SK-N-SH (cell line): Measurements from ENCODE around the gene RNF19B.

Source experiments
- CHD2 ChIP-seq: fragments of 150-350 bp; IDR thresholded peaks from 2 replicates; pipeline ENCODE4 v1.6.1; 2018; ENCODE audit warnings: low read length; ENCODE audit not compliant: partially characterized antibody
- EP300 ChIP-seq, 2 experiments: IDR thresholded peaks; 2 replicates each; pipeline versions ENCODE4 v1.4.0 to v1.6.1; 2012; ENCODE audit warnings: borderline replicate concordance in 1 of 2, low read depth in 1 of 2, low read length in 1 of 2
- JUND ChIP-seq: IDR thresholded peaks from 2 replicates; pipeline ENCODE4 v1.4.0; 2012
- POLR2AphosphoS5 ChIP-seq: IDR thresholded peaks from 2 replicates; pipeline ENCODE4 v1.6.1; 2012; ENCODE audit warnings: low read depth, low read length
- RAD21 ChIP-seq: IDR thresholded peaks from 2 replicates; pipeline ENCODE4 v1.6.1; 2012; ENCODE audit warnings: mild to moderate bottlenecking, low read length
- TAF1 ChIP-seq: IDR thresholded peaks from 2 replicates; pipeline ENCODE4 v1.6.1; 2012; ENCODE audit warnings: low read depth, mild to moderate bottlenecking, low read length, moderate library complexity, borderline replicate concordance
- YY1 ChIP-seq: IDR thresholded peaks from 2 replicates; pipeline ENCODE4 v1.4.0; 2012; ENCODE audit warnings: low read depth, mild to moderate bottlenecking
- TF ChIP-seq, protein P1 (sequence below): fragments of 200-600 bp; sonication (generic); IDR thresholded peaks from 2 replicates; pipeline ENCODE4 v1.6.1; 2017; ENCODE audit warnings: antibody characterized with exemption, mild to moderate bottlenecking, moderate library complexity
- TF ChIP-seq, protein P2 (sequence below): IDR thresholded peaks from 2 replicates; pipeline ENCODE4 v1.4.0; 2012; ENCODE audit warnings: low read depth
- TF ChIP-seq, protein P3 (sequence below): fragments of 150-350 bp; IDR thresholded peaks from 2 replicates; pipeline ENCODE4 v1.6.1; 2017; ENCODE audit warnings: antibody characterized with exemption, low read length, low read depth, borderline replicate concordance

DNA sequence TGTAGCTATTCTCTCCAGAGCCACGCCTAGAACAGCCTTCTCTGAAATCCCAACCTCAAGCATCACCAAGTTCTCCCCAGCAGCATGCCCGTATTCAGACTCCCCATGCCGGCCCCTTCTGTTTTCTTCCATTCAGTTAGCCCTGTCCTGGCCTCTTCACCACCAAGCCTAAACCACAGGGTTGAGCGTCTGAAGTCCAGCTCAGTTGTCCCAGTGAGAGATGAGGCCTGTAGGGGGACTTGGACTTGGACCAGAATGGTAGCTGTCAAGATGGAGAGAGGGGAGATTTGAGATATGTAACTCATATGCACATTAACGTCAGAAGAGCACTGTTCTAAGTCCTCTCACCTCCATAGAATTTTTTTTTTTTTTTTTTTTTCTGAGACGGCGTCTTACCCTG, 58.0 kb downstream of the RNF19B start:
- no peak for TF ChIP-seq YY1
- TF ChIP-seq, protein P1, sequence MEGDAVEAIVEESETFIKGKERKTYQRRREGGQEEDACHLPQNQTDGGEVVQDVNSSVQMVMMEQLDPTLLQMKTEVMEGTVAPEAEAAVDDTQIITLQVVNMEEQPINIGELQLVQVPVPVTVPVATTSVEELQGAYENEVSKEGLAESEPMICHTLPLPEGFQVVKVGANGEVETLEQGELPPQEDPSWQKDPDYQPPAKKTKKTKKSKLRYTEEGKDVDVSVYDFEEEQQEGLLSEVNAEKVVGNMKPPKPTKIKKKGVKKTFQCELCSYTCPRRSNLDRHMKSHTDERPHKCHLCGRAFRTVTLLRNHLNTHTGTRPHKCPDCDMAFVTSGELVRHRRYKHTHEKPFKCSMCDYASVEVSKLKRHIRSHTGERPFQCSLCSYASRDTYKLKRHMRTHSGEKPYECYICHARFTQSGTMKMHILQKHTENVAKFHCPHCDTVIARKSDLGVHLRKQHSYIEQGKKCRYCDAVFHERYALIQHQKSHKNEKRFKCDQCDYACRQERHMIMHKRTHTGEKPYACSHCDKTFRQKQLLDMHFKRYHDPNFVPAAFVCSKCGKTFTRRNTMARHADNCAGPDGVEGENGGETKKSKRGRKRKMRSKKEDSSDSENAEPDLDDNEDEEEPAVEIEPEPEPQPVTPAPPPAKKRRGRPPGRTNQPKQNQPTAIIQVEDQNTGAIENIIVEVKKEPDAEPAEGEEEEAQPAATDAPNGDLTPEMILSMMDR, result no peak
- no peak for TF ChIP-seq POLR2AphosphoS5
- TF ChIP-seq, protein P2, sequence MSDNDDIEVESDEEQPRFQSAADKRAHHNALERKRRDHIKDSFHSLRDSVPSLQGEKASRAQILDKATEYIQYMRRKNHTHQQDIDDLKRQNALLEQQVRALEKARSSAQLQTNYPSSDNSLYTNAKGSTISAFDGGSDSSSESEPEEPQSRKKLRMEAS, result no peak
- TF ChIP-seq CHD2, result no peak
- TF ChIP-seq TAF1, result no peak
- no peak for TF ChIP-seq RAD21
- TF ChIP-seq, protein P3, sequence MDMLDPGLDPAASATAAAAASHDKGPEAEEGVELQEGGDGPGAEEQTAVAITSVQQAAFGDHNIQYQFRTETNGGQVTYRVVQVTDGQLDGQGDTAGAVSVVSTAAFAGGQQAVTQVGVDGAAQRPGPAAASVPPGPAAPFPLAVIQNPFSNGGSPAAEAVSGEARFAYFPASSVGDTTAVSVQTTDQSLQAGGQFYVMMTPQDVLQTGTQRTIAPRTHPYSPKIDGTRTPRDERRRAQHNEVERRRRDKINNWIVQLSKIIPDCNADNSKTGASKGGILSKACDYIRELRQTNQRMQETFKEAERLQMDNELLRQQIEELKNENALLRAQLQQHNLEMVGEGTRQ, result no peak
- TF ChIP-seq JUND, result no peak
- TF ChIP-seq EP300 (IDR thresholded peaks at IDR 0.05; ENCODE audit: borderline replicate concordance in 1 of 2, low read depth in 1 of 2, low read length in 1 of 2), result no peak
